Activated T-cell treated with anti-CD3 and anti-CD28 coated beads, Interleukin-2, amount 50 U/mL, for 1 hour (primary cell): ENCODE results near the gene POMC.
A peak's percentile ranks its signal among the peaks of the same experiment; 100 is the strongest.
"Not testable (repeated sequence)": the region's sequence is repeated elsewhere in the genome, so short reads cannot be mapped to it uniquely, and the experiment has no call there.

Experiments
- DNase-seq: peaks from one replicate; pipeline ENCODE4 v3.0.0-alpha.2; 2020

The POMC gene

DNA sequence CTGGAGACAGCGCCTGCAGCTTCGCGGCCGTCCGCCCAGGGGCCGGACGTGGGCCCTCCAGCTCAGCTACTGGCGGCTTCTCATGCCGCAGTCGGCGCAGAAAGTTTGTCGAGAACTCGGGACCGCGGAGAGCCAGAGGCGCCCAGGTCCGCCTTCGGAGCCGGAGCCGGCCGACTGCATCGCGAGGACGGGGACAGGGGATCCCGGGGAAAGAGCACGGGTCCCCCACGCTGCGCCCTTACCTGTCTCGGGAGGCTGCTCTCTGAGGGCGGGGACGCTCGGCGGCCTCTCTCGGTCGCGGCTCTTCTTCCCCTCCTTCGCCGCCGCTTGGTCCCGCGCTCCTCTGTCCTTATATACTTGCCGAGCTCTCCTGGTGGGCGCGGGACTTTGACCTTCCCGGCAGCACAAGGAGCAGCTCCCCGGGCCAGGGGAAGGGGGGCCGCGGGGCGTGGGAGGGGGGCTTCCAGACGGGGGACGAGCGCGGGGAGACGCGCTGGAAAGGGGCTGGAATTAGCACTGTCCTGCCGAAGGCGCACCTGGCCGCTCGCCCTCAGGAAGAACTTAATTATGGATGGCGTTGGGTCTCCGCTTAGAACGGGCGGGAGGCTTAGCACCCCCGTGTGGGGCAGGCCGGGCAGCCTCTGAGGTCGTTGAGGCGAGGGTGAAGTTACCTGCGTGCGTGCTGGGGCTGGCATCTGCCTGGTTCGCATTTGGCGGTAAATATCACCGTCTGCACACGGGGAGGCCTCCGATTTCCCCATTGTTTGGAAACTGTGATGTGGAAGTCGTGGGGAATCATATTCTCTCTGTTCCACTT is at the start of gene POMC:
TSS of gene POMC (minus strand) at position 325 of the 817 bp plus-strand sequence. CDS start 3,808 bp downstream, outside the sequence.
- DNase-seq, result peak; percentile 57

DNA sequence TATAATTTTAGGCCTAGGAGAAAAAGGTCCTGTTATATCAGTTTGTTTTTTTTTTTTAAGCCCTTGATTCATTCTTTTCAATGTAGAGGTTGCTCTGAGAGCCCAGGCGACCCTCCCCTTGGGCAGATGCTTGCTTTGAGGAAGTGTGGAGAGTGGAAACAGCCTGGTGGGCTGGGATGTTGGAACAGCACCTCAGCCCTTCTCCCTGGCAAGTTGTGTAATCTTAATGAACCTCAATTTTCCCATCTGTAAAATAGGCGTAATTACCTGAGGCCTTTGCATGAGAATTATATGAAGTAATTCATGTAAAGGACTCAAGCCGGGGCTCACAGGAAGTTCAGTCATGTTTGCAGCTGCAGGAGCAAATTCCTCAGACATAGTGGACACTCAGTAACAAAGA is 49.7 kb upstream of the POMC start:
- DNase-seq, result no peak

DNA sequence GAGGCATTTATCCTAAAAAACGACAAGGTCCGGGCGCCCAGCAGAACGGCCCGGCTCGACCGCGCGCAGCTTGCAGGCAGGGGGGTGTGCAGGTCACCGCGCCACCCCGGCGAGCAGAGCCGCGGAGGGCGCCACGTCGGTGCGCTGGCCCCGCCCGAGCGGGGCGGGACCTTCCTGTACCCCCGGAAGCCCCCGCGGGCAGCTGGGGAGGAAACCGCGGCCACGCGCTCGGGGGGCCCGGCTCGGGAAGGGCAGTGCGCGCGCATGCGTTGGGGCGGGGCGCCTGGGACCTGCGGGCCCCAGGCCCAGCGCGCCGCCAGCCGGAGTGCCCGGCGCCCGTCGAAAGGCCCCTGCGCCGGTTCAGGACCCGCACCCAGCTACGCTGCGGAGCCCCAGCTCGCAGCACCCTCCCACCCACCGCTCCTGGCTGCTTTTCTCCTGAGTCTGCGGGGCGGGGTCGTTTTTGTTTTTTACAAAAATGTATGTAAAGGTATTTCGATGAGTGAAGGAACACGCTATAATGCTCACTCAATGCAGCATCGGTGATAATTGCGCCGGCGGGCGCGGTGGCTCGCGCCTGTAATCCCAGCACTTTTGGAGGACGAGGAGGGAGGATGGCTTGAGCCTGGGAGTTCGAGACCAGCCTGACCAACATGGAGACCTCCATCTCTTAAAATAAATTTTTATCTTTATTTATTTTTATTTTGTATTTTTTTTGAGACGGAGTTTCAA is 47.7 kb upstream of the POMC start:
- DNase-seq, result peak; percentile 84

DNA sequence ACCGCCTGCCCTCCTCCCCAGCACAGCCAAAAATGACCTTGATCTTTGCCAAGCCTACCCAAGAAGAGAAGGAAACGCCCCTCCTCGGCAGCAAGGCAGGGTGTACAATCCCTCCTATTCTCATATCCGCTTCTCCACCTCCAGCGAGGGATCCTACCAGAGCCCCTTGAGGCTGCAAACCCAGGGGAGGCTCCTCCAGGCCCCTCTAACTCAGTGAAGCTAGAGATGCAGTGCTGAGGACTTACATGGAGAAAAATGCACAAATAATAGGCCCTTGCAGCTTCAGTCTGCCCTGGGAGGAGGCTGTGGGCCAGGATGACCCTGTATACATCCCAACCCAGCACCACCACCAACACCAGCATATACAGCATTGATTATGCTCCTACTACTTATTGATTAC is 46.9 kb upstream of the POMC start:
- DNase-seq, result no peak

DNA sequence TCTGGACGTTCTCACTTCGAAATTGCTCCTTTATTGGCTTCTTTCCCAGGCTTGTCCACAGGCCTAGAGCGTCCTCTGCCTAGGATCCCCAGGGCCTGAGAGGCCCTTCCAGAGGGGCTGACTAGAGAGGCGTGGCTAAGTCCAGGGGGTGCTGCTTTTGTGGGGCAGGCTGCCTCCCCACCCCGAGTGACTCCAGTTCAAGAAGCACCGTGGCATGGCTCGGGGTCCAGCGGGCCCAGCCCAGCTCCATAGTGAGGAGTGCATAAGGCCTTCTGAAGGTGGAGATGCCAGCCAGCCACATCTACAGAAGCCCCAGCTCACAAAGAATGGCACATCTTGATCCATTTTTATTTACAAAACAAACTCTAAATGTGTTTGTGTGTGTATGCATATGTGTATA is 44.8 kb upstream of the POMC start:
- DNase-seq, result no peak

DNA sequence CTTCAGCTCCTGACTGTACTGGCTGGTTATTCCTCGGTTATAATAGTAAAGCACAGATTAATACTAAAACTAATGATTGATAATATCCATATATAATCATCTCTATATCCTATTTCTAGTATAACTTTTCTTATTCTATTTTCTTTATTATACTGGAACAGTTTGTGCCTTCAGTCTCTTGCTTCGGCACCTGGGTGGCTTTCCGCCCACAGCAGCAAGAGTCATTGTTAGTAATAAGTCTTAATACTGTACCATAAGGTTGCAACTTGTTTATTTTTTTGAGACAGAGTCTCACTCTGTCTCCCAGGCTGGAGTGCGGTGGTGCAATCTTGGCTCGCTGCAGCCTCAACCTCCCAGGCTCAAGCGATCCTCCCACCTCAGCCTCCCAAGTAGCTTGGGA is 42.5 kb upstream of the POMC start:
- not testable (repeated sequence) for DNase-seq

DNA sequence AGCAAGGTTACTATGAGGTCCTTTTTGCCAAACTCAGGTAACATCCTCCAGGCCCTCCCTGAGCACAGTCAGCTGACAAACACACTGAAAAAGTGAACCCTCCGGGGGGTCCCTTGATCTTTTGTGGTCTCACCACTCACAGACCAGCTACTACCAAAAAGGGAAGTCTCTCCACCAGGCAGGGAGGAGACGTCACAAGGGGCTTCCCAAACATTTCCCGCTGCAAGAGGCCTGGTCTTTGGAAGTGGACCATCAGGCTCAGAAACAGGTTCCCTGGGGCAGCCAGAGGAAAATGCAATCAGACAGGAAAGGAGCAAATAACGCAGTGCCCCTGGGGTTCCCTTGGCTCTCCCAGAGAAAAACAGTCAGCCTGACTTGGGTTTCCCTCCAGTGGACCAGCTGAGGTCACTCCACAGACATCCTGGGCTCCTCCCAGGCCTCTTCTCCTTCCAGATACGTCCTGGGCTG is 38.7 kb upstream of the POMC start:
- no peak for DNase-seq

DNA sequence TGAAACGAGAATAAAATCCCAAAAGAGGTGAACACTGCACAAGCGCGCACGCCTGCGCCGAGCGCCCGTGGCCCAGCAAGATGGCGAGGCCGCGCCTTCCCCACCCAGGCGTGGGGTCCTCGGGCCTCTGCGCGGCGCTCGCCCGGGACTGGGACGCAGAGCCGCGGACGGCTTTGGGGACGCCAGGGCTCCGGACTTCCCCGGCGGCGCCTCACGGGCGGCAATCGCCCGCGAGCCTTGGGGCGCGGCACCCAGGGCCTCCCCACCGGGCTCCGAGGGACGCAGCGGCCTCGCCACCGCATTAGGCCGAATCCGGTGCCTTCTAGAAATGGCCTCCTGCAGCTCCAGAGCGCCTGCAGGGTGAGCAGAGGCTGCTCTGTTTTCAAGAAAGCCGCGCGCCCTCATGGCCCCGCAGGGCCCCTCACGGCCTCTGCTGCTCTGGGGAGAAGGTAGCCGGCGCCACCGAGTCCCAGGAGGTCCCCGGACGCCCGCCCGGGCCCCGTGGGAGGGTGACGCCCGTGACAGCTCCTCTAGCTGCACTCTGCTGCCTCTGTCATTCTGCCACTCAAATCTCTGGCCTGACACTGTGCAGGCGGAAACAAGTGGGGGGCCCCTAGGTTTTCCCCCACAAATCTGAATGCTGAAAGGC is 35.9 kb upstream of the POMC start:
- DNase-seq, result peak; percentile 30

DNA sequence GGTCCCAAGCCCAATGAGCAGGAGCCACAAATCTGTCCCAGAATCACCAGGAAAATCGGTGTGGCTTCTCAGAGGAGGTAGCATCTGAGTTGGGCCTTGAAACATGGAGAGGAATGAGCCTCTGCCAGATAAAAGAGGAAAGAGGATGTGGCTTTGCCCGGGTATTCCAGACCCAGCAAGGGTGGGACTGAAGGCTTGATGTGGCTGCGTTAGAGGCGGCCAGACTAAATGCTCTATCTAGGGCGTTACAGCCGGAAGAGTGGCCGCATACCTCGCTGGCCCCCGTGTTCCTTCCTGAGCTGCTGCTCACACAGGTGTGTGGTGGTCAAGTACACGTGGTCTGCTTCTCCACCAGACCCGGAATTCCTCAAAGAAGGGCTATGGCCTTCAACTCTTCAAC is 33.9 kb upstream of the POMC start:
- no peak for DNase-seq

DNA sequence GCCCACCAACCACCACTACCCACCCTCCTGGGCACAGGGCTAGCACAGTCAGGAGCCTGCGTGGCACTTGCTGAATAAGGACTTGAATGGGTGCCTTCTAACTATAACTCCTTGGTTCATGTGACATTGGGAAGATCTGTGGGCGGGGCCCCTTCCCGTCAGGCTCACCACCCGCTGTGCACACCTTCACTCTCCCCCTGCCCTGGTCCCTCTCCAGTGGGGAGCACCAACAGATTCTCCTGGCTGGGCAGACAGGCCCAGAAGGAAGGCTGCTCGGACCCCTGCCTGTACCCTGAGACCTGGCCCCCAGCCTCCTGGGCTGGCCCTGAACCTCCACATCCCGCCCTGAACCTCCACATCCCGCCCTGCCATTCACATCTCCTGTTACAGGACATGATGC is 33.4 kb upstream of the POMC start:
- no peak for DNase-seq

DNA sequence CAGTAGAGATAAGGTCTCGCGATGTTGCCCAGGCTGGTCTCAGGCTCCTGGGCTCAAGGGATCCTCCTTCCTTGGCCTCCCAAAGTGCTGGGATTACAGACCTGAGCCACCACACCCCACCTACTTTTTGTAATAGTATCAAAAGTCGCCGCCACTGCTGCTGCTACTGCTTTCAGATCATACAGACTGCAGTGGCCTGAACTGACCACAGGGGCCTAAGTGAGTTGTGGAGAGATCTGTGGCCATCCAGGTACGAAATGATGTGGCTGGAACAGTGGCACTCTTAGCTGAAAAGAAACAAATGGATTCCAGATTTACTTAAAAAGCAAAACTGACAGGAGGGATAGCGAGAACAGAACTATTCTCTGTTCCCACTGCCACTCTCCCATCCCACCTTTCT is 32.9 kb upstream of the POMC start:
- no peak for DNase-seq

DNA sequence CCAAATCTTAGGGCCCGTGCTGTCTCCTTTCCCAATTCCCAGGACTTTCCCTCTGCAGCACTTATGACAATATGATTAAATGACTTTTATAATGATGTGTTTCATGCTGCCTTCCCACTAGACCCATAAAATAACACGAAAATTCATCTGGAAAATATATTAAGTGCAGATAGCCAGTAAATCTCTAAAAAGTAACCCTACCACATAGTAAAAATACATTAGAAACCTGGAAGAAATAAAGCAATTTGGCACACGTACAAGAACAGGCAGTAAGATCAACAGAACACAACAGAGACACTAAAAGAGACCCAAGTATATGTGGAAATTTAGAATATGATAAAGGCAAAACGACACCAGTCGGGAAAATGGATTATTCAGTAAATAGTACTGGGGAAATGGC is 30.2 kb upstream of the POMC start:
- DNase-seq, result no peak

DNA sequence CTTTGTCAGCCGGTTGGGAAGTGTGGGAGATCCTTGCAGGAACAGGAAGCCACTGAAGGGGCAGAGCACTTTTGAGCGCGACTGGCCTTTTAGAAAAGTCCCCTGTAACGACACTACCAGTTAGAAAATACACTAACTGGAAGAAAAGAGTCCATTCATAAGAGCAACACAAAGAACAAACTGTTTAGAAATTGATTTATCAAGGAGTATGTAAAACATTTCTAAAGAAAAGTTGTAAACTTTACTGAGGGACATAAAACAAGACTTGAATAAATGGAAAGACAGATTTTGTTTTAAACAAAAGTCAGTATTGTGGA is 29.8 kb upstream of the POMC start:
- DNase-seq, result no peak

DNA sequence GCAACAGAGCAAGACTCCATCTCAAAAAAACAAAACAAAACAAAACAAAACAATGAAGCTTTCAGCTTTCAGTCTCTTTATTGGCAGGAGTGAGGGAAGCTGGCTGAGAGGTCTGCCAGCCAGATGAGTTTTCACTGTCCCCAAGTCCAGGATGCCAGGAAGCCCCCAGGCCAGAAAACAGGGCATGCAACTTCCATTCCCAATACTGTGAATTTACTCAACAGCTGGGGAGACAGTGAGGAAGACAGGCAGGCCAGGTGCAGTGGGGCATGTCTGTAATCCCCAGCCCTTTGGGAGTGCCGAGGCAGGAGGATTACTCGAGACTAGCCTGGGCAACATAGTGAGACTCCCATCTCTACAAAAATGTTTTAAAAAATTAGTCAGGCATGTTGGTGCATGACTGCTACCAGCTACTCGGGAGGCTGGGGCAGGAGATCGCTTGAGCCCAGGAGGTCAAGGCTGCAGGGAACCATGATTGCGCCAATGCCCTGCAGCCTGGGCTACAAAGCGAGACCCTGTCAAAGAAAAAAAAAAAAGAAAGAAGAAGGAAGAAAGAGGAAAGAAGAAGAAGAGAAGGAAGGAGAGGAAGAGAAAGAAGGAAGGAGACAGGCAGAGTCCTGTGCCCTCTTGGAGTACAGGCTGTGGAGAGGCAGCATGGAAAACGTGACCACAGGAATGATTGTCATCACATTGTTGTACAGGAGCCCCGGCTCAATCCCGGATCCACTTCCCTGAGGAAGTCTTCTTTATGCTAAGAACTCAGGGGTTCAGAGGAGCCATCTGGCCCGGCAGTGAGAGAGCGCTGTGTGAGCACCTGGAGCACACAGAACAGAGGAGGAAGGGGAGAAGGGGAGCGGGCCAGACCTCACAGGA is 29.2 kb upstream of the POMC start:
- no peak for DNase-seq

DNA sequence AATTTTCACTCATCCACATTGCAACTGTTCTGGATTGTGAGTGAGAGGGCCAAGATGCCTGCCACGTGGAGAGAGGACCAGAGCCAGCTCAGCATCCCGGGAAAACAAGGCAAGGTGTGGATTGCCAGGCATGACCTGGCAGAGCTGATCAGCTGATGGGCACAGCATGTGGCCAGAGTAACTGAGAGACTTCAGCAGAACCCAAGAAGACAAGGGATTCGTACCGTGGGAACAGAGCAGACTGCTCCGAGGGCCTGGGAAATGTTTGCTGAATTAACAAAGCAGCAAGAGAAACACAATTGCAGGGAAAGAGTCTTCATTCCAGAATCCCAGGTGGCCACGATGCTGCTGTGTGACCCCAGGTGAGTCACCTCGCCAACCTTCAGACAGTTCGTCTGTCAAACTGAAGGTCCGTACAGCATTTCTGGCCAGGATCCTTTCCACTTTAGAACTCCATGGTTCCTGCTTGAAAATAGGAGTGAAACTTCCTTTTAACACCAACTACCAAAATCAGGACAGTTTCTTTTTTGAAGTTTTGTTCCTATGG is 26.3 kb upstream of the POMC start:
- DNase-seq, result no peak

DNA sequence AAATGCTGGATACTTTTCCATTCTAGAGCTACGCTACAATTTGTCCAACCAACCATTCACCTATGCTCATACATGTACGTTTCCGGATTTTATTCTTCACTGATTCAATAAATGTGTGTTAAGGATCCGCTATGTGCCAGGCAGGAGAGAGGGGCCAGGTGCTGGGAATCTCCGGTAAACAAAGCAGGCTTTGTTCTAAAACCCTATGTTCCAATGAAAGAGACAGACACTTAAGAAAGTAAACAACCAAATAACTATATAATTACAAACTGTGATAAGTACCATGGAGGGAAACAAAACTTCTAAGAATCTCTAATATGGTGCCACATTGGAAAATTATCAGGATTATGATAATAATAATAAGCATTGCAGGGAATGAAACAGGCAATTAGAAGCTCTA is 22.2 kb upstream of the POMC start:
- no peak for DNase-seq

DNA sequence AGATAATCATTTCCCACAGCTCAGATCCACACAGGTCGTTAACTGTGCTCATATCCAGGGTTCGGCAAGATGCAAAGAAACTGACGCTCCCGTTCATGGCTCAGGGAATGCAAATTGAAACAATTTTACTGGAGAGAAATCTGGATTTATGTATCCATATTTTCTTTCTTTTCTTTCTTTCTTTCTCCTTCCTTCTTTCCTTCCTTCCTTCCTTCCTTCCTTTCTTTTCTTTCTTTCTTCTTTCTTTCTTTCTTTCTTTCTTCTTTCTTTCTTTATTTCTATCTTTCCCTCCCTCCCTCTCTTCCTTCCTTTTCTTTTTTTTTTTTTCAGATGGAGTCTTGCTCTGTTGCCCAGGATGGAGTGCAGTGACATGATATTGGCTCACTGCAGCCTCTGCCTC is 20.0 kb upstream of the POMC start:
- no peak for DNase-seq

DNA sequence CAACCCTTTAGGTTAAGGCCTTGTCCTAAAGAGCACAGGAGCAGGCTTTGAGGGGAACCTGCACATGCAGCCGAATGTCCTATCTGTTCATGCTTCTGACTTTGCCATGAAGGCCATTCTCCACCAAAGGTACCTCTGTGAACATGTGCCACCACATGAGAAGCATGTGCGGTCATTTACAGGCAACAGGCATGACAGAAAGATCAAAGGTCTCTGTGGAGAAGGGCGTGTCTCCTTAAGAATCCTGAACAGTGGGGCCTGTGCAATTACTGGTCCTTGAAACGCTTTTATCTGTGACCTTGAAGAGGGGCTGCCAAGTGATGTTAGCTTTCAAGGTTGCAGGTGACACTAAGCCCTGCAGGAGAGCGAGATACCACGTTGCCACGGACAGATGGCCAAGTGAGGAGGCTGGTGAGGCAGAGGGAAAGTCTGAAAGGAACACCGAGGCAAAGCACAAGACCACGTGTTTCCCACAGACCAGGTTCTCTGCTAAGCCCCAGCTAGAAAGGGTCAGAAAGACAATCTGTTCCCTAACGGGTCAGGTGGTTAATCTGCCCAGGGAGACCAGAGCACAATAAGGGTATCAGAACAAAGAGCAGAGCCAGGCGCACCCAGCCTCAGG is 19.5 kb upstream of the POMC start:
- DNase-seq, result no peak

DNA sequence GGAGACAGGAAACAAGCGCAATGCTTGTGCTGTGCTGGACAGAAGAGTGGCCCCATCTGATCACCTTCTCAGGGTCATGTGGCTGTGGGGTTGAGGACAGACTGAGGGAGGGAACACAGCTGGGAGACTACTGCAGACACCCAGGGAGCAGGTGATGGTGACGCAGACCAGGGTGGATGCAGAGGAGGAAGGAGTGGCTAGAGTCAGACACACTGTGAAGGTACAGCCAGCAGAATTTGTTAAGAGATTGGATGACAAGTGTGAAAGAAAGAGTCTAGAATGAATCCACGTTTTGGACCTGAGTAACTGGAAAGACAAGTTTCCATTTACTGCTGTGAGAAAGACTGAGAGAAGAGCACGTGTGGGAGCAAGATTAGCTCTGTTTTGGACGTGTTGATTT is 15.9 kb upstream of the POMC start:
- DNase-seq, result no peak

DNA sequence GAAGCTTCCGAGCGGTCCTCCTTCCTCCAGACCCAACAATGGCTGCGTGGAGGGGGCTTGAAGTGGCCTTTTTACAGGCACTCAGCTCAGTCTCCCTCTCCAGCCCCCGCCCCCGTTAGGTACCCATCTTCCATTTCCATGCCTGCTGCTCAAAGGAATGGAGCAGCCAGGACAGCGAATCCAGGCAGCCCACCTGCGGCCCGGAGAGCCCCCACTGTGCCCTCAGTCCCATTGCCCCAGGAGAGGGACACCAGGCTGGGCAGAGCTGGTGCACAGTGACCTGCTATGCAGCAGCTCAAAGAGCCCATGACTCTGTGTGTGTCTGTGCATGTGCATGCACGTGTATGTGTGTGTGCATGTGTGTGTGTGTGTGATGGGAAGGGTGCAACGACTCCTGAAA is 10.6 kb upstream of the POMC start:
- DNase-seq, result no peak

DNA sequence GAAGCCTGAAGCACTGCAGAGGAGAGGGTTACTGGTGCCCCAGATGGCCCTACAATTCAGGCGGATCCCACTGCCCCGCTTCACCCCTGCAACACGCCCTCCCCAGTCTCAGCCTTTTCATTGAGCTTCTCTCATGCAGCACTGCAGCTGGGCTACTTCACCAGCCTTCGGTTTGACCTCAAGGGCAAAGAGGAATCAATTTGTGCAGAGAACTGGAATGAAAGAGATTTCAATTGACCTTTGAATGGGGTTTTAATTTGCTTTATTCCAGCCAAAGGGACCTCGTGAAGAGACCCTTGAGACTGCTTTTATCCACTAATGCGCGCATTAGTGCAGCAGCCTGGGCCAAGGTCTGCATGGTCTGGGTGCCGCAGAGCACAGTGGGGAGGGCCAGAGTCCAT is 8.8 kb upstream of the POMC start:
- no peak for DNase-seq

DNA sequence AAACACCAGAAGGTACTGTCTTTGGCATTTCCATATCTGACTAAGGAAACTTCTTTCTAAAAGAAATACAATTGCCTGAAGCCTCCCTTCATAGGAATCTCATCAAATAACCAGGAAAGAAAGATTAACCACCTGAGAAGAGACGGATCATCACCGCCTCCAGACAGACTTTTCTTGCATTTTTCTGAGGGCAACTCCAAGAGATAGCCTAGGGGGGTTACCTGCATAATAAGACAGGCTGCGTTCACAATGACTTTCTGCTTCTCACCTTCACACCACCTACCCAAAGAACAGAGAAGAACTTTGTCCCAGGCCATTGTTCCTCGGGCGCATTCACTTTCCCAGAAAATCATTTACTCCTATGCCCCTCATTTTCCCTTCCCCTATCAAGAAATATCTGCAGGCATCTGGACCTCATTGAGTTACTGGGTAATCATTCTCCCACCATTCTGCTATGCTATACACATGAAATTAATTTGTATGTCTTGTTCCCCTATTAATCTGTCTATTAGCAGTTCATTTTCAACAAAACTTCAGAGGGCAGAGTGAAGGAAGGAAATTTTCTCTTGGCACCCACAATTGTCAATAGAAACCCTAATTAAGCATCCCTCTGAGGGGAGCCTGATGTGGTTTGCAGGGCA is 8.3 kb upstream of the POMC start:
- DNase-seq, result no peak
